SK-N-SH treated with all-trans-retinoic acid at 6 μM for 48 hours (cell line): ENCODE data around the gene TAX1BP3.

Experiments
- CREB5 ChIP-seq: fragments of 250-450 bp; sonication (Bioruptor Pico); IDR thresholded peaks from 2 replicates; pipeline ENCODE4 v1.5.1; 2020; ENCODE audit warnings: low read depth, mild to moderate bottlenecking, moderate library complexity
- CSRNP3 ChIP-seq: fragments of 250-450 bp; sonication (Bioruptor Pico); IDR thresholded peaks from 2 replicates; pipeline ENCODE4 v1.5.1; 2021; ENCODE audit warnings: mild to moderate bottlenecking, moderate library complexity
- ZFP3 ChIP-seq: fragments of 250-450 bp; sonication (Bioruptor Pico); IDR thresholded peaks from 2 replicates; pipeline ENCODE4 v1.5.0; 2020; ENCODE audit warnings: mild to moderate bottlenecking, moderate library complexity
- ZFP30 ChIP-seq: fragments of 450-650 bp; formaldehyde crosslinking; IDR thresholded peaks from 2 replicates; pipeline ENCODE4 v1.5.0; 2022; ENCODE audit warnings: mild to moderate bottlenecking, moderate library complexity

DNA sequence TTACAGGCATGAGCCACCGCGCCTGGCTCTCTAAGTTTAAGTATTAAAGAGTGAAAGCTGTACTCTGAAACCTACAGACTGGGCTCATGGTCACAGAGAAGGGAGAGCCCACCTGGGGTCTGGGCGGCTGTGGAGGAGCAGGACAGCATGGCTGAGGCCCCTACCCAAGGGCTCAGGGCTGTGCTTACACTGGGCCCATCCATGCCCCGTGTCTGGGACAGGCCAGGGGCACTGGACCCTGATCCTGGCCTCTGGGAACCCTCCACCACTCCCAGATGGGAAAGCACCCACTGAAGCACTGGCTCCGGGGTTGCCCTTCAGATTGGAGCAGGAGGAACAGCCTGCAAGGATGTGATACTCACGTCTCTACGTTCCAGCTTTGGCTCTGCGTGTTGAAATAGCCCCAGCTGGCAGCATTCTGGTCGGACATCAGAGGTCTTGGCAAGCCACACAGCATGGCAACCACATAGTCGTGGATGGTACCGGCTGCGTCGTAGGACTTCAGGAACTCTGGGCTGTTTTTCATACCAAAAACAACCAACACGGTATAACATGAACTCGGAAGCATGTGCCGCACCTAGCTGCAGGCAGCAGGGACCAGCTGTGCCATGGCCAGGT, 45.3 kb downstream of the TAX1BP3 start:
- TF ChIP-seq CREB5 (CRISPR knock-in tag) (no peak), ZFP30 (CRISPR knock-in tag) (no peak), ZFP3 (CRISPR knock-in tag) (no peak), CSRNP3 (CRISPR knock-in tag) (no peak)
